Natural killer cell treated with Interleukin-12 subunit alpha and Interleukin-12 subunit beta and Interleukin-15 and Interleukin-18, amount 100 ng/mL, for 72 hours (primary cell): ENCODE results near the gene DUOX2. TPM values are rescaled to one million over a fixed set of nuclear protein-coding genes. Genes with fewer than 3 reads are reported as not detected.
"Not testable (repeated sequence)": the region's sequence is repeated elsewhere in the genome, so short reads cannot be mapped to it uniquely, and the experiment has no call there.

Source experiments
- ATAC-seq, 2 donors: fragments of 150-1000 bp; cut with Tn5 transposase in 1 of 2; sonication (Bioruptor Pico), chemical (Tn5 transposase) in 1 of 2; 2 replicates each; pipeline ENCODE4 v1.10.0; 2021
- DNase-seq: peaks from one replicate; pipeline ENCODE4 v3.0.0; 2022; ENCODE audit warnings: low spot score
- H3K27ac Mint-ChIP-seq, 2 donors: 1 replicate in 1 of 2; 2 replicates in 1 of 2; pipeline ENCODE4 v1.8.0; 2022; ENCODE audit warnings: mixed read lengths in 2 of 2, mild to moderate bottlenecking in 1 of 2, moderate library complexity in 1 of 2
- H3K27me3 Mint-ChIP-seq, 2 donors: 1 replicate in 1 of 2; 2 replicates in 1 of 2; pipeline ENCODE4 v1.8.0; 2022; ENCODE audit warnings: mixed read lengths in 2 of 2
- H3K36me3 Mint-ChIP-seq: one replicate; pipeline ENCODE4 v1.8.0; 2022; ENCODE audit warnings: mixed read lengths
- H3K4me1 Mint-ChIP-seq, 2 donors: 1 replicate in 1 of 2; 2 replicates in 1 of 2; pipeline ENCODE4 v1.8.0; 2022; ENCODE audit warnings: low read depth in 2 of 2, mixed read lengths in 2 of 2, mild to moderate bottlenecking in 1 of 2
- H3K4me3 Mint-ChIP-seq: one replicate; pipeline ENCODE4 v1.8.0; 2022; ENCODE audit warnings: mixed read lengths
- H3K9me3 Mint-ChIP-seq: 2 replicates; pipeline ENCODE4 v1.8.0; 2022; ENCODE audit warnings: mixed read lengths
- total RNA-seq, 2 donors: library from RNA; stranded (reverse); gene quantifications; one replicate each; pipeline ENCODE4 v1.2.3, GENCODE V29; 2022

DUOX2 gene
- total RNA-seq, 2 donors from 2014 or later = 0.19 to 7.1 TPM

GRCh38 chr15:45111390-45112142 is 2.4 kb downstream of the DUOX2 start:
- no peak for DNase-seq
- no peak overlapping the region for H3K27ac Mint-ChIP-seq
- peak overlapping the region; percentile 33 for H3K4me3 Mint-ChIP-seq
- H3K4me1 Mint-ChIP-seq = peaks cover 5 to 6% of the 10 kb centered on the region in 2 donors
- ATAC-seq = no peak
- no peaks in the 10 kb centered on the region for H3K9me3 Mint-ChIP-seq
- H3K27me3 Mint-ChIP-seq = peaks cover 52 to 53% of the 10 kb centered on the region in 2 donors
- H3K36me3 Mint-ChIP-seq = peaks cover 5% of the 10 kb centered on the region

GRCh38 chr15:45110256-45110820 is 3.6 kb downstream of the DUOX2 start:
- DNase-seq = no peak
- no peak for ATAC-seq
- Mint-ChIP-seq H3K9me3 (no peaks in the 10 kb centered on the region), H3K27me3 (peaks cover 44 to 46% of the 10 kb centered on the region in 2 donors), H3K4me1 (peaks cover 2 to 6% of the 10 kb centered on the region in 2 donors), H3K4me3 (no peak overlapping the region), H3K36me3 (peaks cover 5% of the 10 kb centered on the region), H3K27ac (no peak overlapping the region)

- Mint-ChIP-seq H3K9me3 (no peaks in the 10 kb centered on the region), H3K4me1 (peaks cover 0 to 2% of the 10 kb centered on the region in 2 donors), H3K27me3 (peaks cover 28 to 34% of the 10 kb centered on the region in 2 donors), H3K27ac (no peak overlapping the region), H3K36me3 (no peaks in the 10 kb centered on the region), H3K4me3 (no peak overlapping the region)
- DNase-seq (no peak), ATAC-seq (peak in 1 of 2 donors; percentile 2)
Measured at GRCh38 chr15:45107941-45108630, 5.9 kb downstream of the DUOX2 start.

- ATAC-seq (no peak), DNase-seq (no peak)
- no peaks in the 10 kb centered on the region for H3K36me3 Mint-ChIP-seq
- H3K4me3 Mint-ChIP-seq = no peak overlapping the region
- H3K27ac Mint-ChIP-seq = no peak overlapping the region
- H3K9me3 Mint-ChIP-seq = no peaks in the 10 kb centered on the region
- peaks cover 21 to 26% of the 10 kb centered on the region in 2 donors for H3K27me3 Mint-ChIP-seq
- no peaks in the 10 kb centered on the region for H3K4me1 Mint-ChIP-seq
Measured at GRCh38 chr15:45106002-45106790, 7.8 kb downstream of the DUOX2 start.

- ATAC-seq = no peak
- Mint-ChIP-seq H3K4me1 (no peaks in the 10 kb centered on the region), H3K4me3 (no peak overlapping the region)
Measured at GRCh38 chr15:45105586-45105985, 8.4 kb downstream of the DUOX2 start.

GRCh38 chr15:45104170-45104569 is 9.8 kb downstream of the DUOX2 start:
- peaks cover 10 to 16% of the 10 kb centered on the region in 2 donors for H3K27me3 Mint-ChIP-seq
- ATAC-seq, H3K4me3 Mint-ChIP-seq, H3K27ac Mint-ChIP-seq, DNase-seq, H3K9me3 Mint-ChIP-seq, H3K36me3 Mint-ChIP-seq, H3K4me1 Mint-ChIP-seq: not testable (repeated sequence)

More at GRCh38 chr15:45105586-45105985, 8.4 kb downstream of the DUOX2 start:
- Mint-ChIP-seq H3K9me3 (no peaks in the 10 kb centered on the region), H3K27ac (no peak overlapping the region), H3K36me3 (no peaks in the 10 kb centered on the region), H3K27me3 (peaks cover 21 to 25% of the 10 kb centered on the region in 2 donors)
- no peak for DNase-seq

- no peak for ATAC-seq
- no peaks in the 10 kb centered on the region for H3K9me3 Mint-ChIP-seq
- no peaks in the 10 kb centered on the region for H3K36me3 Mint-ChIP-seq
- no peaks in the 10 kb centered on the region for H3K4me1 Mint-ChIP-seq
- peaks cover 5 to 9% of the 10 kb centered on the region in 2 donors for H3K27me3 Mint-ChIP-seq
- no peak for DNase-seq
- H3K4me3 Mint-ChIP-seq = no peak overlapping the region
- no peak overlapping the region for H3K27ac Mint-ChIP-seq
Measured at GRCh38 chr15:45102226-45102625, 11.7 kb downstream of the DUOX2 start.

- no peaks in the 10 kb centered on the region for H3K4me1 Mint-ChIP-seq
- H3K4me3 Mint-ChIP-seq = no peak overlapping the region
- H3K9me3 Mint-ChIP-seq = no peaks in the 10 kb centered on the region
- H3K27me3 Mint-ChIP-seq = peaks cover 5 to 6% of the 10 kb centered on the region in 2 donors
- ATAC-seq (no peak), DNase-seq (no peak)
- no peak overlapping the region for H3K27ac Mint-ChIP-seq
- H3K36me3 Mint-ChIP-seq = no peaks in the 10 kb centered on the region
Measured at GRCh38 chr15:45101749-45102148, 12.2 kb downstream of the DUOX2 start.

- ATAC-seq (no peak), DNase-seq (no peak)
- Mint-ChIP-seq H3K27me3 (peaks cover 5 to 6% of the 10 kb centered on the region in 2 donors), H3K9me3 (no peaks in the 10 kb centered on the region), H3K27ac (no peak overlapping the region), H3K4me3 (no peak overlapping the region), H3K4me1 (no peaks in the 10 kb centered on the region), H3K36me3 (no peaks in the 10 kb centered on the region)
Measured at GRCh38 chr15:45100884-45101625, 12.9 kb downstream of the DUOX2 start.

GRCh38 chr15:45099549-45100165 is 14.3 kb downstream of the DUOX2 start:
- no peak overlapping the region for H3K4me3 Mint-ChIP-seq
- no peaks in the 10 kb centered on the region for H3K36me3 Mint-ChIP-seq
- DNase-seq (no peak), ATAC-seq (no peak)
- H3K9me3 Mint-ChIP-seq = no peaks in the 10 kb centered on the region
- peaks cover 5 to 6% of the 10 kb centered on the region in 2 donors for H3K27me3 Mint-ChIP-seq
- no peak overlapping the region for H3K27ac Mint-ChIP-seq
- H3K4me1 Mint-ChIP-seq = no peaks in the 10 kb centered on the region

GRCh38 chr15:45097466-45097865 is 16.5 kb downstream of the DUOX2 start:
- Mint-ChIP-seq H3K4me3 (no peak overlapping the region), H3K27me3 (peaks cover 6% of the 10 kb centered on the region in 2 donors), H3K4me1 (no peaks in the 10 kb centered on the region), H3K36me3 (no peaks in the 10 kb centered on the region), H3K27ac (no peak overlapping the region), H3K9me3 (no peaks in the 10 kb centered on the region)
- ATAC-seq = no peak
- no peak for DNase-seq

GRCh38 chr15:45095661-45096060 is 18.3 kb downstream of the DUOX2 start:
- Mint-ChIP-seq H3K4me1 (no peaks in the 10 kb centered on the region), H3K4me3 (no peak overlapping the region), H3K27me3 (peaks cover 12 to 18% of the 10 kb centered on the region in 2 donors), H3K36me3 (no peaks in the 10 kb centered on the region), H3K9me3 (no peaks in the 10 kb centered on the region), H3K27ac (no peak overlapping the region)
- ATAC-seq (peak in 1 of 2 donors; percentile 11), DNase-seq (no peak)

GRCh38 chr15:45094358-45094730 is 19.6 kb downstream of the DUOX2 start:
- ATAC-seq = no peak

More at GRCh38 chr15:45094358-45094730, 19.6 kb downstream of the DUOX2 start:
- Mint-ChIP-seq H3K4me3 (no peak overlapping the region), H3K9me3 (no peaks in the 10 kb centered on the region), H3K27ac (no peak overlapping the region), H3K4me1 (no peaks in the 10 kb centered on the region), H3K27me3 (peaks cover 17 to 27% of the 10 kb centered on the region in 2 donors), H3K36me3 (no peaks in the 10 kb centered on the region)
- no peak for DNase-seq
